Measurements from ENCODE around the gene MYH14. TPM values are rescaled to one million over a fixed set of nuclear protein-coding genes. Genes with fewer than 3 reads are reported as not detected.

MYH14 gene
- total and polyA plus RNA-seq, 10 of the 15 experiments (the other 5 are each of a cell fraction or from before 2014, with no cell fraction given) = 0.06 to 0.69 (median 0.15) TPM; not detected in 4

- DNase-seq (ENCODE audit: low read depth, low spot score) (no peak), FAIRE-seq (no peak), ATAC-seq (no peak)
- Histone ChIP-seq H4K20me1 (ENCODE audit: control insufficient read depth, insufficient read depth) (no peaks in the 10 kb centered on the region), H3K9me3 (replicated peaks; ENCODE audit: control insufficient read depth, insufficient read depth, low read length) (no peaks in the 10 kb centered on the region), H3K4me1 (ENCODE audit: control insufficient read depth, insufficient read depth, low read length) (no peaks in the 10 kb centered on the region), H3K4me2 (ENCODE audit: control insufficient read depth, insufficient read depth) (no peak overlapping the region), H3K9ac (ENCODE audit: control insufficient read depth, insufficient read depth, low read length) (no peak overlapping the region), H3K36me3 (ENCODE audit: control insufficient read depth in 2 of 2, insufficient read depth in 2 of 2, low read length in 1 of 2) (no peaks in the 10 kb centered on the region), H3K27ac (ENCODE audit: control insufficient read depth, insufficient read depth) (no peak overlapping the region), H3K27me3 (replicated peaks in 1 of 2; ENCODE audit: control insufficient read depth in 2 of 2, insufficient read depth in 2 of 2, low read length in 1 of 2) (peaks cover 0 to 3% of the 10 kb centered on the region in 2 experiments; a peak in 1 of 4 replicates), H2AFZ (ENCODE audit: control insufficient read depth, low read depth, low read length) (no peak overlapping the region), H3K4me3 (no peak overlapping the region), H3K79me2 (ENCODE audit: control insufficient read depth, insufficient read depth, low read length) (no peaks in the 10 kb centered on the region)
- in situ Hi-C loops (cut with MboI) = no loop called here
- no TSS peak for BruUV-seq (replicated peaks)
- CTCF ChIA-PET = no interaction called here
- POLR2A ChIA-PET = no interaction called here
- SMC1A ChIA-PET (ENCODE audit: uncharacterized antibody, unreplicated experiment) = no interaction called here
- intact Hi-C loops (cut with micrococcal nuclease; ENCODE audit: unreplicated experiment) = no loop called here
- RAD21 ChIA-PET (ENCODE audit: unreplicated experiment) = no interaction called here
- 74% methylated on average over 12 of the region's 18 CpGs for WGBS (ENCODE audit: insufficient coverage, insufficient replicate concordance, low lambda C conversion rate, missing lambda C conversion rate)
- TF ChIP-seq PAX5 (IDR thresholded peaks at IDR 0.05; ENCODE audit: borderline replicate concordance, low read depth, low read length) = no peak
- TF ChIP-seq RAD21 (IDR thresholded peaks at IDR 0.05; ENCODE audit: insufficient read depth, low read depth, low read length) = no peak
- no peak for TF ChIP-seq ZNF207 (IDR thresholded peaks at IDR 0.05; ENCODE audit: borderline replicate concordance)
- no peak for TF ChIP-seq ZNF592 (IDR thresholded peaks at IDR 0.05)
- no peak for TF ChIP-seq ZNF687 (IDR thresholded peaks at IDR 0.05)
- no peak for TF ChIP-seq STAT1 (conservative IDR thresholded peaks at IDR 0.05)
- TF ChIP-seq TCF12 (IDR thresholded peaks at IDR 0.05; ENCODE audit: low read depth, low read length) = no peak
- no peak for TF ChIP-seq IKZF2 (IDR thresholded peaks at IDR 0.05)
- TF ChIP-seq RELA (IDR thresholded peaks at IDR 0.05; ENCODE audit: borderline replicate concordance, partially characterized antibody) = no peak
- no peak for TF ChIP-seq RBBP5 (conservative IDR thresholded peaks at IDR 0.05)
- no peak for TF ChIP-seq ZBTB40 (IDR thresholded peaks at IDR 0.05; ENCODE audit: borderline replicate concordance)
- no peak for TF ChIP-seq STAT3 (IDR thresholded peaks at IDR 0.05; ENCODE audit: low read depth, low read length)
- no peak for TF ChIP-seq JUND (IDR thresholded peaks at IDR 0.05; ENCODE audit: low read depth, low read length)
- TF ChIP-seq BRCA1 (IDR thresholded peaks at IDR 0.05; ENCODE audit: low read depth, low read length) = no peak
These were observed 501 bp upstream of the MYH14 start for GRCh38 chr19:50202962-50203280.

Measured in GM12878 (cell line).